HG03457 (cell line): ENCODE results near the gene COX4I1.

Experiments
- ATAC-seq: cut with Tn5 transposase; IDR thresholded peaks from one replicate; pipeline ENCODE4 v1.9.1; 2021; ENCODE audit warnings: moderate number of reproducible peaks; ENCODE audit not compliant: unreplicated experiment

COX4I1 gene

DNA sequence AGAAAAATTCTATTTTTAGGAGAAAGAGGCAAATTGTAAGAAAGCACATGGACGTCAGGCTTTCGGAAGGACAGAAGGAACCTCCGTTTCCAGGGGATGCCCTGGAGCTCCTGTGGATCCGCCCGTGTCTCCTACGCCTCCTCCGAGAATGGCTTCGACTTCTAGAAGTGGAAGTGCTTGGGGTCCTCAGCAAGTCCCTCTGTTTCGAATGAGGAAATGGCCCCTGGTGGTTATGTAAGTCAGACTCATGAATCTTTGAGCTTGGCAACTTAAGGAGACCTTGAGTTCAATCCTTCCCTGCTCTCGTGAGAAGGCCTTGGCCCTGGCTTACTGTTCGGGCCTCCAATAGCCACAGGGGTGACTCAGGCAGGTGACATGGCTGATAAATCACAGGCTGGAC, 38.9 kb downstream of the COX4I1 start:
- no peak for ATAC-seq

DNA sequence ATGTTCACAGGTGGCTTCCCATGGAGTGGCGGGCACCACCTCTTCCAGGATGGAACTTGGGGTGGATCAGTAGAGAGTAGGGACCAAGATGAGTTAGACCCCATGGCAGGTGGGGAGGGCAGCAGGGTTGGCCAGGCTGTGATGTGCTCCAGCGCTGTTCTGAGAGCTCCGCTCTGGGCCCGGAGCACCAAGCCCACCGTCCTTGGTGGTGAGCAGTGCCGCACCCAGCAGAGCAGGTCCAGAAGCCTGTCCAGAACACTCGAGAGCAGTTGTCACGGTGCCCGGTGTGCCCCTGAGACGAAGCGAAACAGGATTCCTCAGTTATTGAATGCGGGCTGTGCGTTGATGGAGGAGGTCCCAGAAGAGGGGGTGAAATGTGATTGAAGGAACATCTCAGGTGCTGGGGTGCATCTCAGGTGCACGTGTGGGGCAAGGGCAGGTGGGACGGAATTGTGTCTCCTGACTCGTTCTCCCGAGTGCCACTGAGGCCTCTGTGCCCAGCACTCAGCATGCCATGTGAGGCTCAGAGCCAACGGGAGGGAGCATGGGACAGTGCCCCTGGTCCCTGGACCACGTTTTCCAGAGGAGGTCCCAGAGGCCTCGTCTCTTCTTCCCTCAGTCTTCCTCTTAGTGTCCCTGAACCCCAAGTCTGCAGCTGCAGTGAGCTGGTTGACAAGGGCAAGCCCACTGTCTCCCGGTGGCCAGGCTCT, 39.5 kb downstream of the COX4I1 start:
- no peak for ATAC-seq

DNA sequence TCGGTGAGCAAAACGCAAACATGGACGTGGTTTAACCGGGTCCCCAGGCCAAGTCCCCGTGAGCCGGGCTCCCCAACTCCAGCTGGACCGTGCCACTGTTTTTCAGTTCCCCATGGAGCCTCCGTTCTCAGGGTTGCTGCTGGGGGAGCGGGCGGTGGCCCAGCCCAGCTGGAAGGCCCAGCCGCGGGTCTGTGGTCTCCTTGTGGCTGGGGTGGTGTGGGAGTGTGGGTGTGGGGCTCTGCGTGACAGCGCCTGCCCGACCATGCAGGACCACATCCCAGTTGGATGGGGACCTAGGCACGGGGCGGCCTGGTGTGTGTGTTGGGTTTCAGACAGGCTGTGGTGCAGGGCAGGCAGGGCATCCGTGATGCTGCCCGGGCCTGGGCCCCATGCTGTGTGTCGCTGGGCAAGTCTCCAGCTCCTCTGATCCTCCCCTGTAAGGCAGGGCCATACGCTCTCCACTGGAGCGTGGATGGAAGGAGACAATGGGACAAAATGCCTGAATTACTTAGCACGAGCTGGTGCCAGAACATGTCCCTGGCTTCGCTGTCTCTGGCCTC, 40.3 kb downstream of the COX4I1 start:
- ATAC-seq, result no peak

DNA sequence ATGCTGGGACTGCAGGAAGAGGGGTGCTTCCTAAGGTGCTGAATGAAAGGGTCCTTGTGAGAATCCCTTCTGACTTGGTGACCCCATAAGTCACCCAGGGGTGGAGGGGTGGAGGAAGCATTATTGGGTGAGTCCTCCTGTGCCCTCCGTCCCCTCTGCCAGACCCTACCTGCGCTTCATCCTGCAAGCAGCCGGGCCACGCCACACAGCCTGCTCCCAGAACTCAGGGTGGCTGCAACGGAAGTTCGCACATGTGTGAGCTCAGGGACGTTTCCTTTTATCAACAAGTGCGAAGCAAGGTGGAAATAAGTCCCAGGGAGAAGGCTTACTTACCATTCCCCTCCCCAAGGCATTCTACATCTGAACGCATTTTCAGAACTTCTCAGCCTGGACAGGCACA, 40.9 kb downstream of the COX4I1 start:
- no peak for ATAC-seq

- no peak for ATAC-seq
Observed at GRCh38 chr16:85840801-85841200, 41.3 kb downstream of the COX4I1 start.

DNA sequence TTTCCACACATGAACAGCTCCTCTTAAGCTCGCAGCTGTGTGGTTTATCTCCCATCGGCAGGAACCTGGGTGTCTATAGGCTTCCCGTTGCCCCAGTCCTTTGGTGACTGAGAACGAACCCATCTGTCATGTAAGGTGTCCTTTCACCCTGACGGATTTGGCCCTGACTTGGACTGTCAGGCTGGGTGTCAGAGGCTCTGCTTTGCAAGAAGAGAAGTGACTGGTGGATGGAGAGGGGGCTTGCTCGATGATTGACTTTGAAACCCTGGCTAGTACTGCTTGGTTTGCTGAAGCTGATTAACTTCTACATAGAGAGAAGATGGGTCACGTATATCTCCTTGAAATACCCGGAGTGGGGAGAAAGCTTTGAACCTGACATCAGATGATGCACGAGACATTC, 42.9 kb downstream of the COX4I1 start:
- ATAC-seq, result no peak

DNA sequence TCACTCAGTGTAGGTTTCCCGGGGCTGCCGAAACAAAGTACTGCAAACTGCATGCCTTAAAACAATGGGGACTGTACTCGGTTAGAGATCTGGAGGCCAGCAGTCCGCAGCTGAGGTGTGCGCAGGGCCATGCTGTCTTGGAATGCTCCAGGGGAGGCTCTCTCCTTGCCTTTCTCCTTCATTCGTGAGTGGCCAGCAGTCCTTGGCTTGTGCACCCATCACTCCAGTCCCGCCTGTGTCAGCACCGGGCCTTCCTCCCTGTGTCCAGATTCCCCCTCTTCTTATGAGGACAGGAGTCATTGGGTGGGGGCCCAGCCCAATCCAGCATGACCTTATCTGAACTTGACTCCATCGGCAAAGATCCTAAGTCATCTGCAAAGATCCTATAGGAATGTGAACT, 43.4 kb downstream of the COX4I1 start:
- ATAC-seq, result no peak

- no peak for ATAC-seq
Observed at GRCh38 chr16:85843471-85844168, 44.1 kb downstream of the COX4I1 start.

DNA sequence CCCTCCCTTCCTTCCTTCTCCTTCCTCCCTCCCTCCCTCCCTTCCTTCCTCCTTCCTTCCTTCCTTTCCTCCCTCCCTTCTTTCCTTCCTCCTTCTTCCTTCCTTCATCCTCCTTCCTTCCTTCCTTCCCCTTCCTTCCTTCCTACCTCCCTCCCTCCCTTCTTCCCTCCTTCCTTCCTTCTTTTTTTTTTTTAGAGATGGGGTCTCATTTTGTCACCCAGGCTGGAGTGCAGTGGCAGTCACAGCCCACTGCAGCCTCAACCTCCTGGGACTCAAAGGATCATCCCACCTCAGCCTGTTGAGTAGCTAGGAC, 44.6 kb downstream of the COX4I1 start:
- no peak for ATAC-seq

DNA sequence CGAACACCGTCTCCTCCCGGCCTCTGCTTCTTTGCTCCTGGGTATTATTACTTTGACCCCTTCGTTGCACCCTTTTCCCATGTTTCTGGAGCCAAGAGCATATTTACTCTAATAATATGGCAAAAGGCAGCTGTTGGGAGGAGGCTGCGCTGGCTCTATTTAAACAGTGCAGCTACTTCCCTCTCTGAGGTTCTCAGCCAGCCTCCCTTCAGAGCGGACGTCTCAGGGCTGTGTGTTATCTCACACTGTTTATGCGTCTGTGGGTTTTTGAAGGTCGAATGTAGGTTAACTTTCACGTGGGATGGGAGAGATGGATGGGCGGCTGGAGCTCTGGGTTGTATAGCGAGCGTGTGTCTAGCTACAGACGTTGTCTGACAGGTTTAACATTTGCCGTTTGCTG, 45.3 kb downstream of the COX4I1 start:
- ATAC-seq, result no peak

GRCh38 chr16:85845266-85845665, 45.8 kb downstream of the COX4I1 start:
- no peak for ATAC-seq

GRCh38 chr16:85846461-85846860, 47.0 kb downstream of the COX4I1 start:
- no peak for ATAC-seq

GRCh38 chr16:85847036-85847435, 47.5 kb downstream of the COX4I1 start:
- ATAC-seq, result no peak

DNA sequence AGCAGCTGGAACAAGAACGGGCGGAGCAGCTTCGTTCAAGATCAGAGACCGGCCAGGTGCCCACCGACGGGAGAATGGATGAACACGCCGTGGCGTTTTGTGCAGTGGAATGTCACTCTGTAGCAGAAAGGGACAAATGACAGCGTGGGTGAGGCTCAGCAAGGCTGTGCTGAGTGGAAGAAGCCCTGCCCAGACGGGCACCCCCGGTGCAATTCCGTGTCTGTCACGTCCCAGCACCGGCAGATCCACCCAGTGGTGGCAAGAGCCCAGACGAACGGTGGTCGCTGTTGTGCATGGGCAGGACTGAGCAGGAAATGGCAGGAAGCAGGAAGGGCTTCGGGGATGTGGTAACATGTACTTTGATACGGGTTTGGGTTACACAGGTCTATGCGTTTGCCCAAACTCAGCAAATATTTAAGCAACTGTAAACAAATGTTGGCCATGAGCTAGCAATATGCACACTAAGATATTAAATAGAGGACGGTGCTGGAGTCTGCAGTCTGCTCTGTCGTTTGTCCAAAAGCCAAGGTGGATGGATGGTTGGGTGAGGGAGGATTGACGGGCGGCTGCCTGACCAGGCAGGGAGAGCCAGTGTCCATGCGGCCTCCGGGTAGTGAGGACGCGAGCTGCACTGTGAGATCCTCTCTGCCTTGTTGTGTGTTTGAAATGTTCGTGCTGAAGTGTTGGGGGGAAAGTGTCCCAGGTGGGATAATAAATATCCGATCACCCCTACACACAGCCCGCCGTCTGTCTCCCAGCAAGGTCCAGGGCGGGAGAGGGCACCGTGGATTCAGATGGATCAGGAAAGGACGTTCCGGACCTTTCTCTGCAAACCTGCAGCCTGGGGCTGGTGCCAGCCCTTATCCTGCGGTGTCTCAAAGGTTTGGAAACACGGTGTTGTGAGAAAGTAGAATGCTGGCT, 48.4 kb downstream of the COX4I1 start:
- no peak for ATAC-seq

- no peak for ATAC-seq
Observed at GRCh38 chr16:85848986-85849385, 49.5 kb downstream of the COX4I1 start.

GRCh38 chr16:85849388-85849787, 49.9 kb downstream of the COX4I1 start:
- ATAC-seq, result no peak

GRCh38 chr16:85850344-85850880, 50.9 kb downstream of the COX4I1 start:
- ATAC-seq, result no peak

DNA sequence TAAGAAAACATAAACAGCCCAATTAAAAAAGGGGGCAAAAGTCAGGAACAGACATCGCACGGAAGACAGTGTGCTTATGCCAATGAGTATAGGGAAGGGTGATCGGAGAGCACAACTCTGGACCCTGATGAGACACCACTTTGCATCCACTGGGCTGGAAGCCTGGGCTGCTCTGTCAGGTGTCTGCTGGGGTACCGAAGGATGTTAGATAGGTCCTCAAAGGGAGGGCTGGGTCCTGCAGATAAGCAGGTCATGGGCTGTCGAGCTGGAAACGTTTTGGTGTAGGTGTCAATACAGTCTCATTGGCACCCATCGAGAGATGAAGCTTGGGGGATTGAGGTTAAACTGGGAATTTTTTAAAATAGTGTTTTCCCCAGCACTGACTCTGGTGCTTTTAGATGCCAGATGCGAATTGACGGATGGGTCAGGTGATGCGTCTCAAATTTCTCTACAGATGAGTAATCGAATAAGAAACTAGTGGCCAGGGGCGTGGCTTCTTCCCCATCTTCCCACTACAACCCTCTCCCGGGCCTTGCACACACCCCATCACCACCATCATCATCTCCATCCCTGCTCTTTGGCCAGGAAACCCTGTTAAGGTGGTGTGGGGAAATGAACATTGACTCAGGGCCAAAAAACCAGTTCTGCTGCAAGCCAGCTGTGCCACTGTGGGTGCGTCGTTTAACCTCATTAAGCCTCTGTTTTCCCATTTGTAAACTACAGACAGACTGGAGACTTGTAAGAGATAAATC, 51.7 kb downstream of the COX4I1 start:
- ATAC-seq, result no peak

DNA sequence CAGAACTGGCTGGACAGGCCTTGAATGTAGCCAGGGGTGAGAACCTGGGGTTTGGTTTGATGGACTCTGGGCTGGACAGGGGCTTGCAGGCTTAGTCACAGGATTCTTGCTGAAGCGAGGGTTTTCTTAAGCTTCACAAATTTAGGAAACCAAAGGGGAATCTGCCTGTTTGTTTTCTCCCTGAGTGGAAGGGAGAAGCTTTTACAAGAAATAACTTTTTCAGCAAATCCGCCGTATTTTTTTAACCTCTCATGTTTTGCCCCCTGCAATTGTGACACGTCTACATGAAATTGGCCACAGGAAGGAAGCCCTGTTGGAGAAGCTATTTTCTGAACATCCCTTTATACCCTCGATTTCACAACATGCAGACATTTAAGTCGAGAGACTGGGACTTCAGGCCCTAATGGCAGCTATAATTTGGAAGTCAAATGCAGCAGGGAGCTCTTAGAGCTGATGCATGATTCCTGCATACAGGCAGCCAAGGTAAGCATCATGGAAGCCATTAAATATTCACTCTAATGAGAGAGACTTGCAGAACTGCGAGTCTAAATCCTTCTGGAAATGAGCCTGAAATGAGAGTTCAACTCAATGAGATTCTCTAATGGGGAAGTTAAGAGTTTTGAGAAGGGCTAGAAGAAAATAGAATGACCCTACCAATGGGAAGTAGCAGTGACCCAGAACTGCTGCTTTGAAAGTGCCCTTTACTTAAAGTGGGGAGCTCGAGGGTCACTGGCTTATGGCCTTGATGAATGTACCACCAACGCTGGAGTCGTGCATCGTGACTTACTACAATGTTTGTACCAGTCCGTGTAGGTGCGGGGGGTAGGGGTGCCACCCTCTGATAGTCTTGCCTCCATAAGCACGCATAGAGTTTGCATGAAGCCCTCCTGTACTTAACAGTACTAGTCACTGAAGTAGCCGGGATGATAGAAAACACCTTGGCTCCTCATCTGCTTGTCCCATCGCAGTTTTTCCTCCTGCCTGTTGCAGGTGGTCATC, 54.4 kb downstream of the COX4I1 start:
- ATAC-seq, result no peak
